Ramos (cell line): ENCODE data around the gene PCDHB7.
"Not testable (repeated sequence)": the region's sequence is repeated elsewhere in the genome, so short reads cannot be mapped to it uniquely, and the experiment has no call there.

Source experiments
- in situ Hi-C: fragments of 300-500 bp; cut with MboI; formaldehyde crosslinking; loops from one replicate; pipeline ENCODE4 v1.14.3; 2022; ENCODE audit warnings: low sequenced_read_pairs; ENCODE audit not compliant: unreplicated experiment

PCDHB7 gene

GRCh38 chr5:141172381-141173204 lies at the start of gene PCDHB7:
PCDHB7 (plus strand) TSS chr5:141172644; CDS start chr5:141172836, 192 bp downstream.
- in situ Hi-C loops, result no loop called here

GRCh38 chr5:141123396-141124135 lies 48.9 kb upstream of the PCDHB7 start:
- in situ Hi-C loops, result not testable (repeated sequence)

- in situ Hi-C loops, result no loop called here
Measured at GRCh38 chr5:141127305-141127704, 45.1 kb upstream of the PCDHB7 start.

GRCh38 chr5:141135030-141135717 lies 37.3 kb upstream of the PCDHB7 start, which contains the start of gene PCDHB5:
PCDHB5 (plus strand) TSS chr5:141135206; CDS start chr5:141135435, 229 bp downstream.
- in situ Hi-C loops, result no loop called here

GRCh38 chr5:141135718-141136266 lies 36.7 kb upstream of the PCDHB7 start:
- in situ Hi-C loops, result no loop called here

GRCh38 chr5:141137346-141137745 lies 35.1 kb upstream of the PCDHB7 start:
- in situ Hi-C loops, result not testable (repeated sequence)

GRCh38 chr5:141149812-141150211 lies 22.6 kb upstream of the PCDHB7 start, which contains the start of gene PCDHB6:
PCDHB6 (plus strand) TSS chr5:141150057; CDS start chr5:141150258, 201 bp downstream.
- in situ Hi-C loops, result no loop called here

- in situ Hi-C loops, result no loop called here
Measured at GRCh38 chr5:141150224-141150992, 22.0 kb upstream of the PCDHB7 start.

- in situ Hi-C loops, result no loop called here
Measured at GRCh38 chr5:141150993-141151325, 21.5 kb upstream of the PCDHB7 start.

GRCh38 chr5:141151632-141152031 lies 20.8 kb upstream of the PCDHB7 start:
- in situ Hi-C loops, result not testable (repeated sequence)

GRCh38 chr5:141152096-141152495 lies 20.3 kb upstream of the PCDHB7 start:
- in situ Hi-C loops, result not testable (repeated sequence)

- in situ Hi-C loops, result no loop called here
Measured at GRCh38 chr5:141155540-141156374, 16.7 kb upstream of the PCDHB7 start.

GRCh38 chr5:141157356-141157755 lies 15.1 kb upstream of the PCDHB7 start:
- in situ Hi-C loops, result not testable (repeated sequence)

- in situ Hi-C loops, result not testable (repeated sequence)
Measured at GRCh38 chr5:141157901-141158300, 14.5 kb upstream of the PCDHB7 start.

GRCh38 chr5:141174291-141175104 lies 2.1 kb downstream of the PCDHB7 start:
- in situ Hi-C loops, result not testable (repeated sequence)

GRCh38 chr5:141175933-141176332 lies 3.5 kb downstream of the PCDHB7 start:
- in situ Hi-C loops, result no loop called here

GRCh38 chr5:141177577-141178191 lies 5.2 kb downstream of the PCDHB7 start, which contains the start of gene PCDHB8:
PCDHB8 (plus strand) TSS chr5:141177790; CDS start chr5:141178035, 245 bp downstream.
- in situ Hi-C loops, result not testable (repeated sequence)
